NT2/D1 (cell line): ENCODE measurements around the gene SYT5.

ENCODE experiments used
- SUZ12 ChIP-seq: IDR thresholded peaks from 2 replicates; pipeline ENCODE4 v1.6.1; 2011; ENCODE audit not compliant: insufficient read length, insufficient read depth; ENCODE audit errors: extremely low read depth
- YY1 ChIP-seq: IDR thresholded peaks from 2 replicates; pipeline ENCODE4 v1.6.1; 2011; ENCODE audit not compliant: insufficient read length, insufficient read depth
- ZNF274 ChIP-seq: IDR thresholded peaks from 2 replicates; pipeline ENCODE4 v1.6.1; 2011; ENCODE audit warnings: mild to moderate bottlenecking, low read depth, low read length

DNA sequence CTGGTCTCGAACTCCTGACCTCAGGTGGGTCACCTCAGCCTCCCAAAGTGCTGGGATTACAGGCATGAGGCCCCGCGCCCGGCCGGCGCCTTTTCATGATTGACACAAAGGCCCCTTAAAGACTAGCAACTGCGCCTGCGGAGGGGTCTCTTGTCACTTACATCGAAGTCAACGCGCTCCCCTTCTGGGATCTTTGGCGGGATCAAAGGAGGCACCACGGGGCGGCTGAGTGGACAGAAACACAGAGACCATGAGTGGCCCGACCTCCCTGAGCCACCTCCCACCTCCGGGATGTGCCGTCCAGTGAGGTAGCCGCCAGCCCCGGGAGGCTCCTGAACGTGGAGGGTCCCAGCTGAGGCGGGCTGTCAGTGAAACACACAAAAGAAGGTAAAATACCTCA is 38.4 kb downstream of the SYT5 start:
- TF ChIP-seq ZNF274, result no peak
- TF ChIP-seq YY1, result no peak
- no peak for TF ChIP-seq SUZ12
